Neutrophil (primary cell): ENCODE measurements around the gene C13orf46.

Experiments
- H3K27ac ChIP-seq: fragments of 200-600 bp; sonication (generic); 2 replicates; pipeline ENCODE4 v1.5.1; 2016; ENCODE audit warnings: mild to moderate bottlenecking, moderate library complexity
- H3K27me3 ChIP-seq: fragments of 200-600 bp; sonication (generic); 2 replicates; pipeline ENCODE4 v1.6.0; 2016; ENCODE audit warnings: mild to moderate bottlenecking
- H3K36me3 ChIP-seq: fragments of 200-600 bp; sonication (generic); 2 replicates; pipeline ENCODE4 v1.5.1; 2017
- H3K4me1 ChIP-seq, 2 experiments: fragments of 200-600 bp in 1 of 2; sonication (generic) in 1 of 2; 1 replicate in 1 of 2; 2 replicates in 1 of 2; pipeline versions ENCODE4 v1.5.1 to v1.6.1; 2013 to 2016; ENCODE audit warnings: low read depth in 1 of 2, low read length in 1 of 2, mild to moderate bottlenecking in 1 of 2, moderate library complexity in 1 of 2; ENCODE audit not compliant: control insufficient read depth in 1 of 2, insufficient read depth in 1 of 2
- H3K4me3 ChIP-seq, 2 experiments: fragments of 200-600 bp in 1 of 2; sonication (generic) in 1 of 2; 1 replicate in 1 of 2; 2 replicates in 1 of 2; pipeline ENCODE4 v1.5.1; 2013 to 2016; ENCODE audit warnings: low read depth in 1 of 2, low read length in 1 of 2, mild to moderate bottlenecking in 1 of 2, moderate library complexity in 1 of 2
- H3K9me3 ChIP-seq: fragments of 200-600 bp; sonication (generic); 2 replicates; pipeline ENCODE4 v1.5.1; 2016
- TF ChIP-seq, protein P1 (sequence below): fragments of 200-600 bp; sonication (generic); IDR thresholded peaks from 2 replicates; pipeline ENCODE4 v1.5.1; 2016; ENCODE audit warnings: antibody characterized with exemption

Gene C13orf46

DNA sequence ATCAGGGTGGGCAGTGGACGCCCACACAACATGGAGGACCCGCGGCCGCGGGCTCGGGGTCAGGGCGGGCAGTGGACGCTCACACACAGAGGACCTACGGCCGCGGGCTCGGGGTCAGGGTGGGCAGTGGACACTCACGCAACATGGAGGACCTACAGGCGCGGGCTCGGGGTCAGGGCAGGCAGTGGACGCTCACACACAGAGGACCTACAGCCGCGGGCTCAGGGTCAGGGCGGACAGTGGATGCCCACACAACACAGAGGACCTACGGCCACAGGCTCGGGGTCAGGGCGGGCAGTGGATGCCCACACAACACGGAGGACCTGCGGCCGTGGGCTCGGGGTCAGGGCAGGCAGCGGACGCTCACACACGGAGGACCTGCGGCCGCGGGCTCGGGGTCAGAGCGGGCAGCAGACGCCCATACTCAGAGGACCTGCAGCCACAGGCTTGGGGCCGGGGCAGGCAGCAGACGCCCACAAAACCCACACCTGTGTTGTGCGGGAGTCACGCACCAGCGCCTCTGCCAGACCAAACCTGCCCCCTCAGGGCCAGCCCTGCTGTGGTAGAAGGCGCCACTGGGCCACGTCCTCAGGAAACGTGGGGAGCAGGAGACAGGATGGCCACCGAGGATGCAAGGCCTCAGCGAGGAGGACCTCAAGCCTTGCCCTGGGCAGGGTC, 27.6 kb upstream of the C13orf46 start:
- no peak overlapping the region for H3K4me3 ChIP-seq
- H3K9me3 ChIP-seq: no peaks in the 10 kb centered on the region
- H3K4me1 ChIP-seq: no peaks in the 10 kb centered on the region
- H3K27ac ChIP-seq: no peak overlapping the region
- TF ChIP-seq, protein P1, sequence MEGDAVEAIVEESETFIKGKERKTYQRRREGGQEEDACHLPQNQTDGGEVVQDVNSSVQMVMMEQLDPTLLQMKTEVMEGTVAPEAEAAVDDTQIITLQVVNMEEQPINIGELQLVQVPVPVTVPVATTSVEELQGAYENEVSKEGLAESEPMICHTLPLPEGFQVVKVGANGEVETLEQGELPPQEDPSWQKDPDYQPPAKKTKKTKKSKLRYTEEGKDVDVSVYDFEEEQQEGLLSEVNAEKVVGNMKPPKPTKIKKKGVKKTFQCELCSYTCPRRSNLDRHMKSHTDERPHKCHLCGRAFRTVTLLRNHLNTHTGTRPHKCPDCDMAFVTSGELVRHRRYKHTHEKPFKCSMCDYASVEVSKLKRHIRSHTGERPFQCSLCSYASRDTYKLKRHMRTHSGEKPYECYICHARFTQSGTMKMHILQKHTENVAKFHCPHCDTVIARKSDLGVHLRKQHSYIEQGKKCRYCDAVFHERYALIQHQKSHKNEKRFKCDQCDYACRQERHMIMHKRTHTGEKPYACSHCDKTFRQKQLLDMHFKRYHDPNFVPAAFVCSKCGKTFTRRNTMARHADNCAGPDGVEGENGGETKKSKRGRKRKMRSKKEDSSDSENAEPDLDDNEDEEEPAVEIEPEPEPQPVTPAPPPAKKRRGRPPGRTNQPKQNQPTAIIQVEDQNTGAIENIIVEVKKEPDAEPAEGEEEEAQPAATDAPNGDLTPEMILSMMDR: no peak
- H3K27me3 ChIP-seq: no peaks in the 10 kb centered on the region
- peaks cover 62% of the 10 kb centered on the region for H3K36me3 ChIP-seq

DNA sequence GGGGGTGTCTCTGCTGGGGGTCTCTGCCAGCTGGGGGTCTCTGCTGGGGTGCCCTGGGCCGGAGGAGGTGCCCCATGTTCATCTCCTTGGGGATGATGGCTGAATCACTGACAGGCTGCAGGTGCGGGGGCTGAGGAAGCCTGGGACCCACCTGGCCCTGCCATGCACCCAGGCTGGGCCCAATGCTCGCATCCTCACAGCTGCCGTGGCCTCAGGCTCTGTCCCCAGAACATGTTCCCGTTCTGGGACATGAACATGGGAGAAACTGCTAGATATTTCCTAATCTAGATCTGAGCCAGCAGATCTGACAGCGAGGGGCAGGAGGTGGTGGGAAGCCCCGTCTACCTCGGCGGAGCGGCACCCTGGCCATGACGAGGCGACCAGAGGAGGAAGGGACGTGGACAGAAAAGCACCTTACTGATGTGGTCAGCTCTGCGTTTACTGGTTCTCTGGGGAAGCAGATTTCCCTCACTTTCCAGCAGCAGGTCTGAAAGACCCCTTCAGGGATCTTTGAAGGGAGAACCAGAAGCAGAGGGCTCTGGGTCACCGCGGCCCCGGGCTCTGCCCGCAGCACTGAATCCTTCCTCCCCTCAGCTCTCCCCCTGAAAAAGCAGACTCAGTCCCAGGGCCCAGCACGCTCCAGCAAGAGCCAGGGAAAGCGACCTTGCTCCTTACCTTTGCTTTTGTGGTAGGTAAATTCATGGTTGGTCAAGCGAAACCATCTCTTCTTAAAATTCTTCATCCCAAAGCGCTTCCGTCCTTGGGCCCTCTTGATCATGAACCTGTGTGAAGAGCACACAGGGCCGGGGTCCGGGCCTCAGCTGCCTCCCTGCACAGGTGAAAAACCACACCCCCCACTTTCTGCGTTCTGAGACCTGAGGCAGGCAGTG, 26.5 kb upstream of the C13orf46 start:
- no peak overlapping the region for H3K4me3 ChIP-seq
- H3K9me3 ChIP-seq: no peaks in the 10 kb centered on the region
- no peaks in the 10 kb centered on the region for H3K4me1 ChIP-seq
- no peaks in the 10 kb centered on the region for H3K27me3 ChIP-seq
- no peak overlapping the region for H3K27ac ChIP-seq
- peaks cover 70% of the 10 kb centered on the region for H3K36me3 ChIP-seq
- TF ChIP-seq, protein P1: no peak

- peaks cover 78% of the 10 kb centered on the region for H3K36me3 ChIP-seq
Measured at GRCh38 chr13:113999618-113999910, 25.7 kb upstream of the C13orf46 start.

GRCh38 chr13:113998781-113999617, 25.1 kb upstream of the C13orf46 start:
- H3K27me3 ChIP-seq: no peaks in the 10 kb centered on the region
- TF ChIP-seq, protein P1: no peak
- H3K4me3 ChIP-seq: no peak overlapping the region
- H3K27ac ChIP-seq: no peak overlapping the region
- H3K36me3 ChIP-seq: peaks cover 80% of the 10 kb centered on the region
- H3K4me1 ChIP-seq: no peaks in the 10 kb centered on the region
- no peaks in the 10 kb centered on the region for H3K9me3 ChIP-seq

More at GRCh38 chr13:113999618-113999910, 25.7 kb upstream of the C13orf46 start:
- no peaks in the 10 kb centered on the region for H3K9me3 ChIP-seq
- H3K27ac ChIP-seq: no peak overlapping the region
- no peaks in the 10 kb centered on the region for H3K4me1 ChIP-seq
- no peak overlapping the region for H3K4me3 ChIP-seq
- no peaks in the 10 kb centered on the region for H3K27me3 ChIP-seq
- TF ChIP-seq, protein P1: no peak

GRCh38 chr13:113997845-113998751, 24.2 kb upstream of the C13orf46 start:
- no peaks in the 10 kb centered on the region for H3K9me3 ChIP-seq
- no peak overlapping the region for H3K27ac ChIP-seq
- peaks cover 84% of the 10 kb centered on the region for H3K36me3 ChIP-seq
- no peaks in the 10 kb centered on the region for H3K4me1 ChIP-seq
- H3K4me3 ChIP-seq: no peak overlapping the region
- no peaks in the 10 kb centered on the region for H3K27me3 ChIP-seq
- TF ChIP-seq, protein P1: no peak
